Stimulated activated naive B cell treated with anti-CD40 and anti-IgM and Interleukin-4, amounts not matched to agents 10 μg/mL and 1 μg/mL and 100 μg/mL, for 72 hours (primary cell): Measurements from ENCODE around the gene KCNT2.

Experiments
- ATAC-seq, 2 donors: fragments of 150-1000 bp; cut with Tn5 transposase; replicated peaks; 2 replicates each; pipeline ENCODE4 v1.10.0; 2021; ENCODE audit warnings: moderate library complexity in 1 of 2
- DNase-seq: peaks from one replicate; pipeline ENCODE4 v3.0.0; 2021
- H3K27ac Mint-ChIP-seq: one replicate; pipeline ENCODE4 v1.8.0; 2022; ENCODE audit warnings: mild to moderate bottlenecking, mixed read lengths
- H3K27me3 Mint-ChIP-seq, 2 donors: one replicate each; pipeline ENCODE4 v1.8.0; 2022; ENCODE audit warnings: mixed read lengths in 2 of 2
- H3K36me3 Mint-ChIP-seq, 2 donors: one replicate each; pipeline ENCODE4 v1.8.0; 2022; ENCODE audit warnings: mixed read lengths in 2 of 2, mild to moderate bottlenecking in 1 of 2
- H3K4me1 Mint-ChIP-seq, 2 donors: one replicate each; pipeline ENCODE4 v1.8.0; 2022; ENCODE audit warnings: mixed read lengths in 2 of 2, mild to moderate bottlenecking in 1 of 2
- H3K4me3 Mint-ChIP-seq, 2 donors: one replicate each; pipeline ENCODE4 v1.8.0; 2022; ENCODE audit warnings: mild to moderate bottlenecking in 2 of 2, mixed read lengths in 2 of 2, moderate library complexity in 1 of 2
- H3K9me3 Mint-ChIP-seq, 2 donors: one replicate each; pipeline ENCODE4 v1.8.0; 2022; ENCODE audit warnings: mixed read lengths in 2 of 2, mild to moderate bottlenecking in 1 of 2

Gene KCNT2

GRCh38 chr1:196400478-196401451 is 207.5 kb downstream of the KCNT2 start:
- no peak for ATAC-seq
- Mint-ChIP-seq H3K27me3 (no peaks in the 10 kb centered on the region), H3K36me3 (no peaks in the 10 kb centered on the region), H3K27ac (no peak overlapping the region), H3K4me1 (no peaks in the 10 kb centered on the region), H3K9me3 (no peaks in the 10 kb centered on the region), H3K4me3 (no peak overlapping the region)
- no peak for DNase-seq

GRCh38 chr1:196399713-196400112 is 208.5 kb downstream of the KCNT2 start:
- Mint-ChIP-seq H3K27ac (no peak overlapping the region), H3K4me3 (no peak overlapping the region), H3K36me3 (no peaks in the 10 kb centered on the region), H3K27me3 (no peaks in the 10 kb centered on the region), H3K4me1 (no peaks in the 10 kb centered on the region), H3K9me3 (no peaks in the 10 kb centered on the region)
- DNase-seq (no peak), ATAC-seq (no peak)

DNA sequence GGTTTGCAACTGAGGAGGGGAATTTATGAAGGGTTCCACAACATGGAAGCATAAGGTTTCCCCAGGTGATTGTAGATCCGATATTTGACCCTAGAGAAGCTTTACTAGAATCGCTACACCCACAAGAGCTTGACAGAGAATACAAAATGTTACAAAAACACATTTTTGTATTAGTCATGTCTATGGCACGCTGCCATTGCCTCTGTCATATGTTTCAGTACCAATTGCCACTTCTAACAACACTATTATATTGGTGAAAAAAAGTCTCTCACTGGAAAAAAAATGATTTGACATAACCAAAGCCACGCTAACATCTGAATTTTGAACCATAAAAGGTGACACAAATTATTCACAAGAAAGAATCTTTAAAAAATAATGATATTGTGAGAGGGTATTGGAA is 214.5 kb downstream of the KCNT2 start:
- Mint-ChIP-seq H3K4me1 (no peaks in the 10 kb centered on the region), H3K36me3 (no peaks in the 10 kb centered on the region), H3K4me3 (no peak overlapping the region), H3K9me3 (peaks cover 0 to 2% of the 10 kb centered on the region in 2 donors), H3K27ac (no peak overlapping the region), H3K27me3 (no peaks in the 10 kb centered on the region)
- ATAC-seq (no peak), DNase-seq (no peak)

DNA sequence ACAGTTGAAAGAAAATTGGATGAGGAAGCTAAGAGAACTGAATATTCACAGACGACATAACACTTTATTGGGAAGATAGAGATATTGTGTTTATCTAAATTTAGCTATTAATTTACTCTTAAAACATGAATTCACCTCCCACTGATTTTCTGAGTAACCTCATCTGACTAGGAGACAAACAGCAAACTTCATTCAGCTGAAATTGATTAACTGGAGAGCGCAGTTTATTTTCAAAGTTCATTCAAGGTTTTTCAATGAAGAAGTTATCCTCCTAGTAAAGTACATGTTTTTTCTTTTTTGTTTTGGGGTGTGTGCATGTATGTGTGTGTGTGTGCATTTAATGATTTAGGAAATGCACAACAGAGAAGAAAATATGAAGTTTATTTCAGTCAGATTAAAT is 215.0 kb downstream of the KCNT2 start:
- no peaks in the 10 kb centered on the region for H3K4me1 Mint-ChIP-seq
- no peaks in the 10 kb centered on the region for H3K36me3 Mint-ChIP-seq
- no peak overlapping the region for H3K27ac Mint-ChIP-seq
- no peaks in the 10 kb centered on the region for H3K27me3 Mint-ChIP-seq
- no peak overlapping the region for H3K4me3 Mint-ChIP-seq
- no peak for DNase-seq
- peaks cover 0 to 2% of the 10 kb centered on the region in 2 donors for H3K9me3 Mint-ChIP-seq
- ATAC-seq = no peak

GRCh38 chr1:196387766-196388165 is 220.5 kb downstream of the KCNT2 start:
- H3K4me1 Mint-ChIP-seq = no peaks in the 10 kb centered on the region
- H3K27ac Mint-ChIP-seq = no peak overlapping the region
- H3K4me3 Mint-ChIP-seq = no peak overlapping the region
- H3K9me3 Mint-ChIP-seq = peaks cover 0 to 1% of the 10 kb centered on the region in 2 donors
- no peak for DNase-seq
- no peaks in the 10 kb centered on the region for H3K36me3 Mint-ChIP-seq
- no peak for ATAC-seq
- no peaks in the 10 kb centered on the region for H3K27me3 Mint-ChIP-seq

DNA sequence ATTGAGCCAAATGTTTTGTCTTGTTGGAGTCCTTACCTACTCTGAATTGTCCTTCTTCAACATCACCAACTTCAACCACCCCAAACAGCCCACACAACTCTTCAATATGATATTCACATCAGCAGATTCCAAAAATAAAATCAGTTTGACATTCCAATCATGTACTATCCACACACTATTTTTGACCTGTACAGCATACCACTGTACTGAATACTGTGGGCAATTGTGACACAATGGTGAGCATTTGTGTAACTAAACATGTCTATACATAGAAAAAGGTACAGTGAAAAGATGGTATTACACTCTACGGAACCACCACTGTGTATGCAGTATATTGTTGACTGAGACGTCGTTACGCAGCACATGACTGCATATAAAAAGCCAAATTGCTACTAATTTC is 223.1 kb downstream of the KCNT2 start:
- H3K4me3 Mint-ChIP-seq = no peak overlapping the region
- no peak overlapping the region for H3K27ac Mint-ChIP-seq
- ATAC-seq (no peak), DNase-seq (no peak)
- H3K4me1 Mint-ChIP-seq = no peaks in the 10 kb centered on the region
- no peaks in the 10 kb centered on the region for H3K36me3 Mint-ChIP-seq
- H3K9me3 Mint-ChIP-seq = peaks cover 0 to 1% of the 10 kb centered on the region in 2 donors
- H3K27me3 Mint-ChIP-seq = no peaks in the 10 kb centered on the region

DNA sequence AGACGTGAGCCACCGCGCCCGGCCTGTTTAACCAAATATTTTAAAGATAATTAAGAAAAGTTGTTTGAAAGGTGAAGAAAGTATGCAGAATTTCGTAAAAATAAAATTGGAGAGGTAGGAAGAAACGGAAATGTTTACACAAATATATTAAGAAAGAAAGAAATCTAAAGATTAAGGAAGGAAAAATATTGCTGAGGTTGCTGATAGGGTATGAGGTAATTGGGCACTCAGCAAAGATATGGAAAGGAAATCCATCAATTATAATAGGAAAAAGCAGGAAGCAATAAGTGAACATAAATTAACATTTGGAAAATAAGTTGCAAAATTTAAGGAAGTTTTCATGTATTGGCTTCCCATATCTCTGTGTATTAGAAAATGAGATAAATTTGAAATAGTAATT is 225.9 kb downstream of the KCNT2 start:
- Mint-ChIP-seq H3K4me3 (no peak overlapping the region), H3K27ac (no peak overlapping the region), H3K9me3 (peaks cover 0 to 1% of the 10 kb centered on the region in 2 donors), H3K36me3 (no peaks in the 10 kb centered on the region), H3K27me3 (no peaks in the 10 kb centered on the region), H3K4me1 (no peaks in the 10 kb centered on the region)
- no peak for DNase-seq
- no peak for ATAC-seq

DNA sequence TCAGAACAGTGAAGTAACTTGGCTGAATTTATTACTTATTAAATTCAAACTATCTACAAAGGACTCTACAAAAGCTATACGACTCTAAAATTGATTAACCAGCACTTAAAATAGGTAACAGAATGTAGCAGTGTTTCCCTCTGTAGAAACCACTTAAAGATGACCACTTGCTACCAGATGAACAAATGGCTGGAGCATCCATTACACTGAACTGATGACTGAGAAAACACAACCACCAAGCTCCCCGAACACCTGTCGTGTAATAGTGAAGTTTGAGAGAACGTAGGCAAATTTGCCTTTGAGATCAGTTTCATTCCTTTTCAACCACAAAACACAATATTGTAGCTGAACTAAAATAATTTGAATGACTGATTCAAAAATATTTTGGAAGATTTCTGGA is 226.7 kb downstream of the KCNT2 start:
- Mint-ChIP-seq H3K27ac (no peak overlapping the region), H3K4me1 (no peaks in the 10 kb centered on the region), H3K4me3 (no peak overlapping the region), H3K36me3 (no peaks in the 10 kb centered on the region), H3K27me3 (no peaks in the 10 kb centered on the region), H3K9me3 (peaks cover 0 to 1% of the 10 kb centered on the region in 2 donors)
- no peak for DNase-seq
- no peak for ATAC-seq

- Mint-ChIP-seq H3K27me3 (no peaks in the 10 kb centered on the region), H3K4me3 (no peak overlapping the region), H3K4me1 (no peaks in the 10 kb centered on the region), H3K9me3 (peaks cover 0 to 1% of the 10 kb centered on the region in 2 donors), H3K27ac (no peak overlapping the region), H3K36me3 (no peaks in the 10 kb centered on the region)
- no peak for DNase-seq
- no peak for ATAC-seq
These were observed 227.9 kb downstream of the KCNT2 start for GRCh38 chr1:196380316-196380715.

DNA sequence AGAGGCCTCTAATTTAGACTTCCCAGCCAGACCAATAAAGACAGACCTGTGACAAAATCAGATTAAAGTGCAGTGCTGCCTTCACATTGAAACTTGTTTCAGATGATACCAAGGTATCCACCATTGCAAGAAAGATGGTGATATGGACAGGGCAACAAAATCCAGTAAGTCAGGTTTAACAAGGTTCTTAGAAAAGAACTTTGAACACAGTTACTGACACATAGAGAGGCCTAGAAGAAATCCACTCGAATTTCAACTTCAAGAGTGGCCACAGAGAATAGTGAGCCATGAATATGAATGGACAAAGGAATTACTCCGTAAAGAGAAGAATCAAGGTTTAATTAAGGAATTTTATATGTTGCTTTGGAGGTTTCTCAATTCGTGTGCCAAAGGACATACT is 230.4 kb downstream of the KCNT2 start:
- H3K27ac Mint-ChIP-seq = no peak overlapping the region
- ATAC-seq = no peak
- H3K9me3 Mint-ChIP-seq = no peaks in the 10 kb centered on the region
- H3K4me3 Mint-ChIP-seq = no peak overlapping the region
- no peaks in the 10 kb centered on the region for H3K4me1 Mint-ChIP-seq
- no peaks in the 10 kb centered on the region for H3K27me3 Mint-ChIP-seq
- no peaks in the 10 kb centered on the region for H3K36me3 Mint-ChIP-seq
- no peak for DNase-seq

DNA sequence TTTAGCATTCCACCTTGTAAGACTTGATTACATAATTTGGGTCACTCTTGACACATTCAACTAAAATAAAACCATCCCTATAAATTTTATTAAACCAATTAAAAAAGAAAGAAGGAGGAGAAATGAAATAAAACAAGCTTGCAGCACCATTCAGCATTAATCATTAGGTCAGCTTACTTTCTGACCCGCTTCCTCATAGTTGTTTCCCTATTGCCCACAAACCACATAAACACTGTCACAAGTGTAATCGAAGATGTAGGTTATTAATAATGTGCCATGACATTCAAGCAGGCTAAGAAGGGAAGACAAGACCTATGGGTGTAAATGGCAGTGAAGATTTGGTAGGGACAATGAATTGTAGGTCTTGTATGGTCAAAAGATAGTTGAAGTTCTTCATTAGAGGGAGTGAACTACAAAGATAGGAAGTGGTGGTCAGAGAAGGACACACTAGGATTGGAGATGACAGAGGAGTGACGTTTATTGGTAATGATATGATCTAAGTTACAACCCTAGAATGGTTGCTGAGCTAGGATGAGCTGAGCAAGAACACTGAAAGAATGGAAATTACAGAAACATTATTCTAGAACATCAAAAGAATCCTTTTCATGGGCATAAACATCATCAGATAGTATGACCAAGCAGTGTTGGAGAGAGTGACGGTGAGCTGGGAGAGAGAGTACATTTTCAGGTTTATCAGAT is 231.5 kb downstream of the KCNT2 start:
- ATAC-seq = peak; percentile 25 to 44
- H3K4me1 Mint-ChIP-seq = no peaks in the 10 kb centered on the region
- no peak overlapping the region for H3K27ac Mint-ChIP-seq
- no peaks in the 10 kb centered on the region for H3K9me3 Mint-ChIP-seq
- H3K27me3 Mint-ChIP-seq = no peaks in the 10 kb centered on the region
- no peaks in the 10 kb centered on the region for H3K36me3 Mint-ChIP-seq
- no peak overlapping the region for H3K4me3 Mint-ChIP-seq
- no peak for DNase-seq

DNA sequence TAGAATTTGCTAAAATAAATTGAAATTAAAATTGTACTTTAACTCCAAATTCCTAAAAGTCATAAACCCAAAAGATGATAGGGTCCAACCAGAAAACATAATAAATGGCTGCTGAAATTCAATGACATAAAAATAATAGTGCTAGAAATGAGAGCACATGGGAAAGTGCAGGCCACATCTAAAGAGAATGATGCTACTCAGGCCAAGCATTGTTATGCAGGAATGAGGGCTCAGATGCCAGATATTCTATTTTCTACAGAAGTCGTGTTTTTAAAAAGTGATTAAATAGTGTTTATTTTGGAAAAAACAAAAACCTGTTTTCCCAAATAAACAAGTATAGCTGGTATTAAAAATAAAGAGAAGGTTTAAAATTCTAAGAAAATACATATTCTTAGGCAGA is 234.4 kb downstream of the KCNT2 start:
- ATAC-seq (no peak), DNase-seq (no peak)
- no peaks in the 10 kb centered on the region for H3K36me3 Mint-ChIP-seq
- no peak overlapping the region for H3K27ac Mint-ChIP-seq
- H3K27me3 Mint-ChIP-seq = no peaks in the 10 kb centered on the region
- H3K4me1 Mint-ChIP-seq = no peaks in the 10 kb centered on the region
- no peaks in the 10 kb centered on the region for H3K9me3 Mint-ChIP-seq
- no peak overlapping the region for H3K4me3 Mint-ChIP-seq

GRCh38 chr1:196372896-196373536 is 235.2 kb downstream of the KCNT2 start:
- DNase-seq = no peak
- Mint-ChIP-seq H3K4me3 (no peak overlapping the region), H3K9me3 (no peaks in the 10 kb centered on the region), H3K27ac (no peak overlapping the region), H3K27me3 (no peaks in the 10 kb centered on the region), H3K4me1 (no peaks in the 10 kb centered on the region), H3K36me3 (no peaks in the 10 kb centered on the region)
- peak; percentile 33 to 41 for ATAC-seq

DNA sequence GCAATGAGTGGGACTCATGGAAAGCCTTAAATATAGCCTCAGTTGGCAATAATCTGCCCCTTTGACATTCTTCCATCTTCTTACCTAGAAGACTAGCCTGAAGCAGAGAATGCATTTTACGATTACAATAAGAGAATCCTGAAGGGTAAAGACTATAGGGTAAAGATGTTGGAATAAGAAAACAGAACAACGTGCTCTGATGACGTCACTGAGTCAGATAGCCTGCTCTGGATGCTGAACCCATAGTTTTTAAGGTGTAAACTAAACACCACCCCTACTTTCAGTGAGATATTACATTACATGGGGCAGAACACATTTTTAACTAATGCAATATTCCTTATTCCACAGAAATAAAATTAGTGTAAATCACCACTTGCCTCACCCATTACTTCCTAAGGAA is 240.4 kb downstream of the KCNT2 start:
- Mint-ChIP-seq H3K27ac (no peak overlapping the region), H3K9me3 (no peaks in the 10 kb centered on the region), H3K4me1 (no peaks in the 10 kb centered on the region), H3K4me3 (no peak overlapping the region), H3K27me3 (no peaks in the 10 kb centered on the region), H3K36me3 (no peaks in the 10 kb centered on the region)
- DNase-seq (no peak), ATAC-seq (no peak)
